DOHH2 (cell line): ENCODE results near the gene ATAD2B.

Source experiments
- H3F3A ChIP-seq: fragments of 200-600 bp; sonication (generic), shearing (Covaris generic); 2 replicates; pipeline ENCODE4 v1.6.0; 2016; ENCODE audit warnings: antibody characterized with exemption, mild to moderate bottlenecking; ENCODE audit not compliant: control insufficient read depth, insufficient read depth
- H3K27ac ChIP-seq: fragments of 200-600 bp; sonication (generic); 2 replicates; pipeline ENCODE4 v1.5.1; 2014; ENCODE audit warnings: low read depth, mild to moderate bottlenecking, low read length, moderate library complexity
- H3K27me3 ChIP-seq: fragments of 200-600 bp; sonication (generic); 2 replicates; pipeline ENCODE4 v1.6.1; 2014; ENCODE audit warnings: mild to moderate bottlenecking, low read length, mixed read lengths; ENCODE audit not compliant: control insufficient read depth
- H3K36me3 ChIP-seq: fragments of 200-600 bp; sonication (generic); 2 replicates; pipeline ENCODE4 v1.6.1; 2014; ENCODE audit warnings: mild to moderate bottlenecking, low read length, moderate library complexity, mixed read lengths; ENCODE audit not compliant: control insufficient read depth
- H3K4me1 ChIP-seq: fragments of 200-600 bp; sonication (generic); 2 replicates; pipeline ENCODE4 v1.6.1; 2014; ENCODE audit warnings: mild to moderate bottlenecking, low read length, mixed read lengths; ENCODE audit not compliant: control insufficient read depth
- H3K4me2 ChIP-seq: fragments of 200-600 bp; sonication (generic); 2 replicates; pipeline ENCODE4 v1.6.0; 2014; ENCODE audit warnings: mild to moderate bottlenecking, low read length, moderate library complexity
- H3K4me3 ChIP-seq: fragments of 200-600 bp; sonication (generic); 2 replicates; pipeline ENCODE4 v1.5.1; 2014; ENCODE audit warnings: mild to moderate bottlenecking, low read length, mixed read lengths
- H3K79me2 ChIP-seq: fragments of 200-600 bp; sonication (generic); 2 replicates; pipeline ENCODE4 v1.6.1; 2014; ENCODE audit warnings: mild to moderate bottlenecking, low read length, mixed read lengths; ENCODE audit not compliant: control insufficient read depth
- H3K9me2 ChIP-seq: fragments of 200-600 bp; sonication (generic); replicated peaks from 2 replicates; pipeline ENCODE4 v1.6.1; 2014; ENCODE audit warnings: mild to moderate bottlenecking, low read length, mixed read lengths; ENCODE audit not compliant: control insufficient read depth
- H3K9me3 ChIP-seq: fragments of 200-600 bp; sonication (generic); 2 replicates; pipeline ENCODE4 v1.6.1; 2014; ENCODE audit warnings: antibody characterized with exemption, low read length, mixed read lengths; ENCODE audit not compliant: control insufficient read depth, insufficient read depth
- H4K20me1 ChIP-seq: fragments of 200-600 bp; sonication (generic); 2 replicates; pipeline ENCODE4 v1.6.0; 2014; ENCODE audit warnings: low read depth, mild to moderate bottlenecking, antibody characterized with exemption, low read length, moderate library complexity; ENCODE audit not compliant: control insufficient read depth, insufficient read depth
- CTCF ChIP-seq: fragments of 200-600 bp; sonication (generic); IDR thresholded peaks from one replicate; pipeline ENCODE4 v1.5.1; 2014; ENCODE audit warnings: antibody characterized with exemption, mild to moderate bottlenecking, low read depth, low read length; ENCODE audit not compliant: poor library complexity, severe bottlenecking
- EZH2phosphoT487 ChIP-seq: fragments of 200-600 bp; sonication (generic); IDR thresholded peaks from 2 replicates; pipeline ENCODE4 v1.6.1; 2017; ENCODE audit warnings: borderline replicate concordance, mild to moderate bottlenecking, antibody characterized with exemption, low read length, moderate library complexity, mixed read lengths

Gene ATAD2B

DNA sequence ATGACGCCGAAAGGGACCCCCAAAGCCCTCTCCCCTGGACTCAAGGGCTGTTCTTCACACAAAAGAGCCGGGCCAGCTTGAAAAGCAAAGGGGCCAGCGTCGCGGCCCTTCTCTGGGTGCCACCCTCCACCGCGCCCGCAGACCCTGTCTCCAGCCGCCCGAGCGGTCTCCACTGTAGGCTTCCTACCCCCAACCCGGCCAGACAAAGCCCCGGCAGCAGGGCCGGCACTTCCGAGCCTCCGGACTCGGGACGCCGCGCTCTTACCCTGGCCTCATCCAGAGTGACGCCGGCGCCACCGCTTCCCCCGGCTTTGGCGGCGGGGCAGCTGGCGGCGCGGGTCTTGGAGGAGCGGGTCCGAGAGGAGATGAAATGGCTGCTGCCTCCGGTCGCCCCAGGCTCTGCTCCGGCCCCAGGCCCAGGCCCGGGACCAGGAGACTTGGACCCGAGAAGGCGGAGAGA lies 603 bp downstream of the ATAD2B start:
- Histone ChIP-seq H3K4me3 (peak overlapping the region; percentile 97), H3K9me2 (no peaks in the 10 kb centered on the region), H3K27ac (peak overlapping the region; percentile 82), H3K79me2 (peaks cover 70% of the 10 kb centered on the region), H3K9me3 (no peaks in the 10 kb centered on the region), H3F3A (0 out of 2 replicates have a peak, but pooled peaks cover 2% of the 10 kb centered on the region), H3K4me1 (peaks cover 57% of the 10 kb centered on the region), H3K27me3 (no peaks in the 10 kb centered on the region), H3K36me3 (peaks cover 7% of the 10 kb centered on the region), H4K20me1 (peaks cover 5% of the 10 kb centered on the region; the same call in 1 of the 2 replicates), H3K4me2 (peak overlapping the region; percentile 89)
- no peak for TF ChIP-seq EZH2phosphoT487
- TF ChIP-seq CTCF: no peak

DNA sequence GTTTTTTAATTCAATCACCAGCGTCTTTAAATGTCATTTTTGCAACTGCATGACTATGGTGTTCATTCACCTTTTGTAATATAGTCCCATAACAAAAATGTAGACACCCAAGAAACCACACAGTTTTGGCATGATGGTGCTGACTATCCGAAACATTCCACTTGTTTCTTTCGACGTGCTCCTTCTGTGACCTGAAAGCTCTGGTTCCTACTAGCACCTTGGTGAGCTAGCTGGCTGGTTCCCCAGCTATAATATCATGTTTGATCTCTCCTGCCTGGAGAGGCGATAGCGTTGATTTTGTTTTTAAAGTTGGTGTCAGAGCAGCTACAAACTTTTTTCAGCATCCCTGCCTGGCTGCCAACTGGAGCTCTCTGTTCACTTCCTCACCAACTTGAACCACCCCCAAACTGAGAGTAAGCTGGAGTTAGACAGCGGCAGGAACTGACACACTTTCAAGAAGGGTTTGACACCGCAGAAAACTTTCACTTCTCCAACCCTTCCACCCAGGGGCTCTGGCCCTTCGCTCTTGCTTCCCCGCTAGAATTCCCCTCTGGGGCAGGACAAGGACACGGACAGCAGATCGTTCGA lies 1.1 kb downstream of the ATAD2B start:
- Histone ChIP-seq H3K9me3 (no peaks in the 10 kb centered on the region), H3F3A (0 out of 2 replicates have a peak, but pooled peaks cover 2% of the 10 kb centered on the region), H3K4me1 (peaks cover 60% of the 10 kb centered on the region), H3K4me3 (peak overlapping the region; percentile 97), H3K27me3 (no peaks in the 10 kb centered on the region), H3K4me2 (peak overlapping the region; percentile 89), H3K9me2 (no peaks in the 10 kb centered on the region), H3K36me3 (peaks cover 7% of the 10 kb centered on the region), H3K27ac (peak overlapping the region; percentile 82), H4K20me1 (peaks cover 5% of the 10 kb centered on the region; the same call in 1 of the 2 replicates), H3K79me2 (peaks cover 75% of the 10 kb centered on the region)
- TF ChIP-seq EZH2phosphoT487 (no peak), CTCF (no peak)

- peaks cover 7% of the 10 kb centered on the region for H3K36me3 ChIP-seq
- H3K4me3 ChIP-seq: peak overlapping the region; percentile 97
- TF ChIP-seq CTCF: no peak
- no peak for TF ChIP-seq EZH2phosphoT487
- H3F3A ChIP-seq: 0 out of 2 replicates have a peak, but pooled peaks cover 2% of the 10 kb centered on the region
- H4K20me1 ChIP-seq: peaks cover 5% of the 10 kb centered on the region; the same call in 1 of the 2 replicates
- peaks cover 60% of the 10 kb centered on the region for H3K4me1 ChIP-seq
- H3K27ac ChIP-seq: no peak overlapping the region
- H3K79me2 ChIP-seq: peaks cover 85% of the 10 kb centered on the region
- H3K4me2 ChIP-seq: peak overlapping the region; percentile 89
- no peaks in the 10 kb centered on the region for H3K9me3 ChIP-seq
- H3K27me3 ChIP-seq: no peaks in the 10 kb centered on the region
- no peaks in the 10 kb centered on the region for H3K9me2 ChIP-seq
These were observed 2.1 kb downstream of the ATAD2B start for GRCh38 chr2:23924589-23925359.
